Measurements from ENCODE around the gene ACP1. TPM values are rescaled to one million over a fixed set of nuclear protein-coding genes. Genes with fewer than 3 reads are reported as not detected.

ACP1 gene
- 100 to 1,000 TPM in 2 of 4 donors, 10 to 100 TPM in 2; 58.8 to 139 (median 88.6) TPM for total RNA-seq

DNA sequence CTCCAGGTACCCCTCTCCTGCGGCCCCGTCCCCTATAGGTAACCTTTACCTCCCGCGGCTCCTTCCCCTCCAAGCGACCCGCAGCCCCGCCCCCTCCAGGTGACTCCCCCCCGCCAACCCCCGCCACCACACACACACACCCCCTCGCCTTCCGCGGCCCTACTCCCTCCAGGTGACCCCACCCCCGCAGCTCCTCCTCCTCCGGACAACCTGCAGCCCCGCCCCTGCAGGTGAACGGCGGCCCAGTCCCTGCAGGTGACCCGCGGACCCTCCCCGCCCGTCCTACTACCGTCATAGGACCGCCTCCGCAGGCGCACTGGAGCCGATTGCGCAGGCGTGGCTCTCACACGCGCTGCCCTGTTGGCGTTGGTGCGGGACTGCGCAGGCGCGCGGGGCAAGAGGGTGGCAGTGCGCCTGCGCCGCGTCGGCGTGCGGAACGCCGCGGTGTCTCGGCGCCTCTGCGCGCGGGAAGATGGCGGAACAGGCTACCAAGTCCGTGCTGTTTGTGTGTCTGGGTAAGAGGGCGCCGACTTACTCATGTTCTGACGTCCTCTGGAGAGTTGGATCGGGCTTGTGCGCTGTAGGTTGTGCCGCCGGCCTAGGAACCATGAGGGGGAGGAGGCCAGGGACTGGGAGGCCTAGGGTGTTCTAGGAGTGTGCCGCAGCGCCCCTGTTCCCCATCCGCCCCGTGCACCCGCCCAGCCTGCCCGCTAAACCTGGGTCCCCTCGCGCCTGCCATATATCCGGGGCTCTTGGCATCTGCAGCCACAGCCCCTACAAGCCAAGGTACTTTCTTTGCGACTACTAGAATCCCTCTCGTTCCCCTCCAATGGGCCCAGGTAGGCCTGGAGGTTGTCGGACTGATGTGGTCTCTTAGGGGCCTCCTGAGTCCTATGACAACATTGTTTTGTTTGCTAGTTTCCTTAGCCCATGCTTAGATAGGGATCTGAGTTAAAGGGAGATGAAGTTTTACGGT lies at the start of gene ACP1:
ACP1 (plus strand) TSS at position 455 of the 976 bp plus-strand sequence; CDS start at position 473, 18 bp downstream.
- no peaks in the 10 kb centered on the region for H3K36me3 ChIP-seq
- intact Hi-C loops (cut with DNase I; ENCODE audit: low total_unique reads) = no loop called here
- H3K27ac ChIP-seq = peak within 1 kb of the TSS; percentile 55 to 77
- peak; percentile 91 to 93 for DNase-seq
- no peaks in the 10 kb centered on the region for H3K4me1 ChIP-seq
- H3K9me3 ChIP-seq = no peaks in the 10 kb centered on the region
- TF ChIP-seq, protein P1, sequence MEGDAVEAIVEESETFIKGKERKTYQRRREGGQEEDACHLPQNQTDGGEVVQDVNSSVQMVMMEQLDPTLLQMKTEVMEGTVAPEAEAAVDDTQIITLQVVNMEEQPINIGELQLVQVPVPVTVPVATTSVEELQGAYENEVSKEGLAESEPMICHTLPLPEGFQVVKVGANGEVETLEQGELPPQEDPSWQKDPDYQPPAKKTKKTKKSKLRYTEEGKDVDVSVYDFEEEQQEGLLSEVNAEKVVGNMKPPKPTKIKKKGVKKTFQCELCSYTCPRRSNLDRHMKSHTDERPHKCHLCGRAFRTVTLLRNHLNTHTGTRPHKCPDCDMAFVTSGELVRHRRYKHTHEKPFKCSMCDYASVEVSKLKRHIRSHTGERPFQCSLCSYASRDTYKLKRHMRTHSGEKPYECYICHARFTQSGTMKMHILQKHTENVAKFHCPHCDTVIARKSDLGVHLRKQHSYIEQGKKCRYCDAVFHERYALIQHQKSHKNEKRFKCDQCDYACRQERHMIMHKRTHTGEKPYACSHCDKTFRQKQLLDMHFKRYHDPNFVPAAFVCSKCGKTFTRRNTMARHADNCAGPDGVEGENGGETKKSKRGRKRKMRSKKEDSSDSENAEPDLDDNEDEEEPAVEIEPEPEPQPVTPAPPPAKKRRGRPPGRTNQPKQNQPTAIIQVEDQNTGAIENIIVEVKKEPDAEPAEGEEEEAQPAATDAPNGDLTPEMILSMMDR (IDR thresholded peaks at IDR 0.05) = peak in 3 of 4 experiments; percentile 9 to 35 (median 23)
- TF ChIP-seq POLR2A (IDR thresholded peaks at IDR 0.05) = peak; percentile 66 to 88
- no peaks in the 10 kb centered on the region for H3K27me3 ChIP-seq
- H3K4me3 ChIP-seq = peak within 1 kb of the TSS; percentile 77 to 85

DNA sequence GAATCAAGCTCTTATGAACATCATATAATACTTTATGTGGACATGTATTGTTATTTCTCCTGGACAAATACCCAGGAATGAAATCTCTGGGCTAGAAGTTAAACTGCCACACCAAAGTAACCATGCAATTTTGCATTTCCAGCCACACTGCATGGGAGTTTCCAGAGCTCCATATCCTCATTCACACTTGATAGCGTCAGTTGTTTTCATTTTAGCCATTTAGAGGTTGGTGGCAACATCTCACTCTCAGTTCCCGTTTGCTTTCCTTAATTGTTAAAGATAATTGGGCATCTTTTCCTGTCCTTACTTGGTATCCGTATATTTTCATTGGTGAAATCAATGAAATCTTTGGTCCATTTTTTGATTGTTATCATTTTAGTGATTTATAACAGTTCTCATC lies 48.7 kb upstream of the ACP1 start:
- intact Hi-C loops (cut with DNase I; ENCODE audit: low total_unique reads) = no loop called here
- TF ChIP-seq POLR2A (IDR thresholded peaks at IDR 0.05) = no peak
- Histone ChIP-seq H3K4me3 (no peak overlapping the region), H3K9me3 (no peaks in the 10 kb centered on the region), H3K4me1 (no peaks in the 10 kb centered on the region), H3K36me3 (no peaks in the 10 kb centered on the region), H3K27ac (no peak overlapping the region), H3K27me3 (no peaks in the 10 kb centered on the region)
- DNase-seq = no peak

DNA sequence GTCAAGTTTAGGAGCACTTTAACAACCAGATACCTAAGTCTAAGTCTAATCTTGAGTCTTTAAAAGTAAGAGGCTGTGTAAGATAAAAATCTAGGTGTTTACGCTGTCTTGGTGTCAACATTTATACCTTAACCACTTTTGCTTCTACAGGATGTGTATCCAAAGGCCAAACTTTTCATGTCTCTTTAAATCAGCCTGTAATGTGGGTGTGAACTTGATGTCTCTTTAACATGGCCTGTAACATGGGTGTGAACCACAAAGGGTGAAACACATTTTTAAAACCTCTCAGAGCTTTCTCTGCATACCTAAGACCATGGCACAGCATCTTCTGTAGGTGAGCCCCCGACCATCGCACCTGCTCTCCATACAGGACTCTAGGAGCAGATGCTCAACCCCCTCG lies 41.3 kb upstream of the ACP1 start:
- no peak for TF ChIP-seq POLR2A (IDR thresholded peaks at IDR 0.05)
- TF ChIP-seq, protein P1 (IDR thresholded peaks at IDR 0.05) = no peak
- H3K36me3 ChIP-seq = no peaks in the 10 kb centered on the region
- intact Hi-C loops (cut with DNase I; ENCODE audit: low total_unique reads) = no loop called here
- no peak overlapping the region for H3K4me3 ChIP-seq
- no peaks in the 10 kb centered on the region for H3K9me3 ChIP-seq
- no peaks in the 10 kb centered on the region for H3K27me3 ChIP-seq
- H3K27ac ChIP-seq = no peak overlapping the region
- no peaks in the 10 kb centered on the region for H3K4me1 ChIP-seq
- DNase-seq = no peak

DNA sequence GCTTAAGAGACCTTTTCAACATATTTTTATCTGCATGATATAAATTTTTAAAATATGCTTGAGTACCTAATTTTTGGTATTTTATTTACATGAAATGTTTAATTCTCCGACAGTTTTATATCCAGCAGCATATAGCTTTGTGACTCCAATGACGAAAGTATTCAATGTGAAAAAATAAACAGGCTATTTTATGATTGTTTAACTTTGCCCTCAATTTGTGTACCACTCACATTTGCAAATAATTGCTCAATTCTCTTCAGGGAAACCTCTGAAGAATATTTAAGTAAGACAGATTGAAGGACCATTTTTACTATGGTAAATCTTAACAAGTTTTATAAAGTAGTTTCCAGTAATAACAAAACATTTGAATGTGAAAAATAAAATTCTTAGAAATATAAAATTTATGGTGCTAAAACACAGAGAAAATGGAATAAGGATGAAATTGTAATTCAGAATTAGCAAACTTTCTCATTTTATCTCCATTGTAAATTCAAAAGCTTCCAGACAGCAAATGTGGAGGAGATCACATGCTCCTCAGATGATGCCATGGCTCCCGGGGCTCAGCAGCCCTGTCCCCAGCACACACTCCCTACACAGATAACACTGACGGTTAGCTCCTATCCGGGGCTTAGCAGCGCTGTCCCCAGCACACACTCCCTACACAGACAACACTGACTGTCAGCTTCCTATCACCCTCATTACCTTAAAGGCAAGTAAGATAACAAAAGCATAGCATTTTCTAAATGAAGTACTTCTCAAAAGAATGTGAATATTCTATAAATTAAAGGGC lies 40.6 kb upstream of the ACP1 start:
- H3K4me1 ChIP-seq = no peaks in the 10 kb centered on the region
- no peak for DNase-seq
- no peak overlapping the region for H3K4me3 ChIP-seq
- intact Hi-C loops (cut with DNase I; ENCODE audit: low total_unique reads) = no loop called here
- TF ChIP-seq, protein P1 (IDR thresholded peaks at IDR 0.05) = no peak
- TF ChIP-seq POLR2A (IDR thresholded peaks at IDR 0.05) = no peak
- no peaks in the 10 kb centered on the region for H3K36me3 ChIP-seq
- H3K9me3 ChIP-seq = no peaks in the 10 kb centered on the region
- H3K27ac ChIP-seq = no peak overlapping the region
- no peaks in the 10 kb centered on the region for H3K27me3 ChIP-seq

DNA sequence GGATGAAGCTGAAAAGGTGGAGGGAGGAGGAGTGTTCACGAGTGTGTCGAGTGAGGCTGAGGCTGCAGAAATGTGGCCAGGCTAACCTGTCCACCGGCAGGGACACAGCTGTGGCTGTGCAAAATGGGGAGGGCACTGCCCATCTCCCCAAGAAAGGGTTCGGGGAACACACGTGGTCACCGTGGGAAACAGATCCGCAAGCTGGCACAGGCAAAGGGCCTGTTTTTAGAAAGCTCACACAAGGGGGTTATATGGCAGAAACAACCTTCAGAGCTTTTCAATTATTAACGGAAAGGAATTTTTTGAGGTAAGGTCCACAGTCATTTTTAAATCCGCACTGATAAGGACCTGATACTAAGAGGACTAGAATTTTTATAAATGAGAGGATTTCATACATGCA lies 36.6 kb upstream of the ACP1 start:
- Histone ChIP-seq H3K9me3 (no peaks in the 10 kb centered on the region), H3K27ac (no peak overlapping the region), H3K36me3 (no peaks in the 10 kb centered on the region), H3K27me3 (no peaks in the 10 kb centered on the region), H3K4me3 (no peak overlapping the region), H3K4me1 (no peaks in the 10 kb centered on the region)
- TF ChIP-seq, protein P1 (IDR thresholded peaks at IDR 0.05) = no peak
- TF ChIP-seq POLR2A (IDR thresholded peaks at IDR 0.05) = no peak
- DNase-seq = no peak
- intact Hi-C loops (cut with DNase I; ENCODE audit: low total_unique reads) = no loop called here

Data from uterus (tissue), 4 donors.